Suprapubic skin (tissue), 4 donors: ENCODE data around the gene KCNJ18. TPM values are rescaled to one million over a fixed set of nuclear protein-coding genes. Genes with fewer than 3 reads are reported as not detected.
A peak's percentile ranks its signal among the peaks of the same experiment; 100 is the strongest.
"Not testable (repeated sequence)": the region's sequence is repeated elsewhere in the genome, so short reads cannot be mapped to it uniquely, and the experiment has no call there.

Source experiments
- DNase-seq, 2 donors: peaks; one replicate each; pipeline ENCODE4 v3.0.0-alpha.2; 2019; ENCODE audit warnings: low spot score in 2 of 2
- H3K27ac ChIP-seq: fragments of 200-600 bp; sonication (generic); one replicate; pipeline ENCODE4 v1.5.1; 2019
- H3K27me3 ChIP-seq: fragments of 200-600 bp; sonication (generic); one replicate; pipeline ENCODE4 v1.5.1; 2019
- H3K36me3 ChIP-seq: fragments of 200-600 bp; sonication (generic); one replicate; pipeline ENCODE4 v1.5.1; 2019
- H3K4me1 ChIP-seq: fragments of 200-600 bp; sonication (generic); one replicate; pipeline ENCODE4 v1.5.1; 2019
- H3K4me3 ChIP-seq: fragments of 200-600 bp; sonication (generic); one replicate; pipeline ENCODE4 v1.5.1; 2019; ENCODE audit warnings: mild to moderate bottlenecking
- H3K9me3 ChIP-seq: fragments of 200-600 bp; sonication (generic); one replicate; pipeline ENCODE4 v1.5.1; 2019
- EP300 ChIP-seq: sonication (generic); formaldehyde crosslinking; IDR thresholded peaks from one replicate; pipeline ENCODE4 v1.6.1; 2017; ENCODE audit warnings: antibody characterized with exemption
- POLR2A ChIP-seq, 2 donors: fragments of 450-650 bp; IDR thresholded peaks; one replicate each; pipeline ENCODE4 v1.6.1; 2017; ENCODE audit warnings: antibody characterized with exemption in 2 of 2, mild to moderate bottlenecking in 2 of 2, moderate library complexity in 2 of 2
- POLR2AphosphoS5 ChIP-seq, 3 donors: sonication (generic); formaldehyde crosslinking; IDR thresholded peaks; one replicate each; pipeline ENCODE4 v1.6.1; 2017; ENCODE audit warnings: antibody characterized with exemption in 3 of 3
- WGBS: methylation state at CpG from one replicate; pipeline ENCODE4 v1.1.5; 2018; 5-methylcytosine and 5-hydroxymethylcytosine counted together
- total RNA-seq, 4 donors: library from RNA; depleted of rRNA; stranded (reverse); fragments of >200 nt; gene quantifications; one replicate each; pipeline ENCODE4 v1.1.0, GENCODE V29; 2016
- TF ChIP-seq, protein P1 (sequence below), 2 donors: fragments of 200-600 bp in 1 of 2; fragments of 450-650 bp in 1 of 2; sonication (generic) in 1 of 2; IDR thresholded peaks; one replicate each; pipeline ENCODE4 v1.5.1; 2016 to 2019; ENCODE audit warnings: antibody characterized with exemption in 2 of 2, mild to moderate bottlenecking in 1 of 2, moderate library complexity in 1 of 2

The KCNJ18 gene
- total RNA-seq, 4 donors from 2014 or later, result 2.3 to 32.9 (median 19.3) TPM

DNA sequence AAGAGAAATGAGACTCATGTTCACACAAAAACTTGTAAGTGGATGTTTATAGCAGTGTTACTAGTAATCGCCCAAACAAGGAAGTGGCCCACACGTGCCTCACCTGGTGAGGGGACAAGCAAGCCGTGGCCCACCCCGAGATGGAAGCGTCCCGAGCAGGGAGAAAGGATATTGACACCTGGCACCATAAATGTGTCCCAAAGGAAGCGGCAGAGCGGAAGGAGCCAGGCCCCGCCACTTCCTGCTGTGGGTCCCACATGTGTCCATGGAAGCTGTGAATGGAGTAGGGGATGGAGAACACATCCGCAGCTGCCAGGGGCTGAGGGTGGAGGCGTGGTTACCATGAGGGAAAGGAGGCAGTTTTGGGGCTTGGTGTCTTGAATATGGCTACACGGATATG lies 18.9 kb downstream of the KCNJ18 start:
- TF ChIP-seq EP300, result no peak
- no peak for TF ChIP-seq POLR2A (IDR thresholded peaks at IDR 0.05)
- TF ChIP-seq, protein P1, sequence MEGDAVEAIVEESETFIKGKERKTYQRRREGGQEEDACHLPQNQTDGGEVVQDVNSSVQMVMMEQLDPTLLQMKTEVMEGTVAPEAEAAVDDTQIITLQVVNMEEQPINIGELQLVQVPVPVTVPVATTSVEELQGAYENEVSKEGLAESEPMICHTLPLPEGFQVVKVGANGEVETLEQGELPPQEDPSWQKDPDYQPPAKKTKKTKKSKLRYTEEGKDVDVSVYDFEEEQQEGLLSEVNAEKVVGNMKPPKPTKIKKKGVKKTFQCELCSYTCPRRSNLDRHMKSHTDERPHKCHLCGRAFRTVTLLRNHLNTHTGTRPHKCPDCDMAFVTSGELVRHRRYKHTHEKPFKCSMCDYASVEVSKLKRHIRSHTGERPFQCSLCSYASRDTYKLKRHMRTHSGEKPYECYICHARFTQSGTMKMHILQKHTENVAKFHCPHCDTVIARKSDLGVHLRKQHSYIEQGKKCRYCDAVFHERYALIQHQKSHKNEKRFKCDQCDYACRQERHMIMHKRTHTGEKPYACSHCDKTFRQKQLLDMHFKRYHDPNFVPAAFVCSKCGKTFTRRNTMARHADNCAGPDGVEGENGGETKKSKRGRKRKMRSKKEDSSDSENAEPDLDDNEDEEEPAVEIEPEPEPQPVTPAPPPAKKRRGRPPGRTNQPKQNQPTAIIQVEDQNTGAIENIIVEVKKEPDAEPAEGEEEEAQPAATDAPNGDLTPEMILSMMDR (IDR thresholded peaks at IDR 0.05), result no peak
- no peak for TF ChIP-seq POLR2AphosphoS5 (IDR thresholded peaks at IDR 0.05)
- no peaks in the 10 kb centered on the region for H3K27me3 ChIP-seq
- H3K27ac ChIP-seq, result no peak overlapping the region
- no peaks in the 10 kb centered on the region for H3K4me1 ChIP-seq
- peak in 1 of 2 donors; percentile 46 for DNase-seq
- WGBS, result 74% methylated on average over 12 of the region's 12 CpGs
- H3K9me3 ChIP-seq, result no peaks in the 10 kb centered on the region
- no peak overlapping the region for H3K4me3 ChIP-seq
- H3K36me3 ChIP-seq, result no peaks in the 10 kb centered on the region

DNA sequence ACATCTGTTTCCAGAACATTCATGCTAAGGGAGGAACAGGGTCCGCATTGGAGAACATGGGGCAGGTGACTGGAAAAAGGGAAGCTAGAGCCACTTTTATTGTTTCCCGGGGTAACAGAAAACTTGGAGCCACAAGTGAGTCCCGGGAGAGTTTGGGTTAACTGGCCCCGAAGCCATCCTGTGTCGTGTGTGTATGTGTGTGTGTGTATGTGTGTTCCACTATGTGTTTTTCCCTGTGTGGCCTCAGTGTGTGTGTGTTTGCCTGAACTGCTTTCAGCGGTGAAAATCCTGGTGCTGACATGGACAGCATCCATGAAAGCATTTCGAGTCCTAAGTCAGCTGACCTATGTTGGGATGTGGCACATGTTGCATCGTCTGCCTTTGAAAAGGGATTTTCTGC lies 20.7 kb downstream of the KCNJ18 start:
- not testable (repeated sequence) for H3K36me3 ChIP-seq, H3K4me3 ChIP-seq, DNase-seq, H3K27me3 ChIP-seq, H3K4me1 ChIP-seq, H3K27ac ChIP-seq, H3K9me3 ChIP-seq
- WGBS, result 67% methylated on average over 8 of the region's 8 CpGs

DNA sequence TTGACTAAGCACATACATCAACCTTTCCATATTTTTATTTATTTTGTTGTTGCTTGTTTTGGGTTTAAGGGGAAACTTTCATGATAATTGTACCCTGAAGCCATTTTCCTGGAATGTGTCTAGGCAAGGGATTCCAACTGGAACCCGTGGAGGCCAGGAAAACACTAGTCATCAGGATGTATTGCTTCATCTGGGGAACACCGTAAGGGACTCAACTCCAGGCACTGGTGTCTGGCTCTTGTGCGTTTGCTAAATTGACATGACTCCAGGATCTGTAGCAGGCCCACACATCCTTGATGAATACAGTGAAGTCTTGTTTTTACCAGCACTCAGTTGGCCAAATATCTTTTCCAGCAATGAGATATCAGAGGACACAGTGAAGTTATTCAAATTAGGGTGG lies 21.3 kb downstream of the KCNJ18 start:
- 15% methylated on average over 1 of the region's 3 CpGs for WGBS
- not testable (repeated sequence) for H3K4me1 ChIP-seq, H3K27ac ChIP-seq, H3K36me3 ChIP-seq, H3K9me3 ChIP-seq, H3K4me3 ChIP-seq, H3K27me3 ChIP-seq, DNase-seq

DNA sequence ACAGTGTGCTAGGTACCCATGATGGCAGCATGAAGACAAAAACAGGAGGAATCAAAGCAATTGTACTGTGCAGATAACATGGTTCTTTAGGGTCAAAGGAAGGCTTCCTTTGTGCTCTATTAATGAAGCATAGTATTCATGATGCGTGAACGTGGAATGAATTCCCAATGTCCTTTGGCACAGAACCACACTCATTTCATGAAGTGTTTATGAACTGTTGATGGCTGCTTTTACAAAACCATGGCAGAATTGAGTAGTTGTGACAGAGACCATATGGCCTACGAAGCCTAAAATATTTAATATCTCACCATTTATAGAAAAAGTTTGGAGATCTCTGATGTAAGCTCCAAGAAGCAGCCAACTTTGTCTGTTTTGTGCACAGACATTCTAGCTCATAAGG lies 22.4 kb downstream of the KCNJ18 start:
- not testable (repeated sequence) for H3K4me1 ChIP-seq, H3K27me3 ChIP-seq, H3K4me3 ChIP-seq, H3K9me3 ChIP-seq, H3K36me3 ChIP-seq, H3K27ac ChIP-seq, DNase-seq
- WGBS, result 76% methylated on average over 3 of the region's 3 CpGs

DNA sequence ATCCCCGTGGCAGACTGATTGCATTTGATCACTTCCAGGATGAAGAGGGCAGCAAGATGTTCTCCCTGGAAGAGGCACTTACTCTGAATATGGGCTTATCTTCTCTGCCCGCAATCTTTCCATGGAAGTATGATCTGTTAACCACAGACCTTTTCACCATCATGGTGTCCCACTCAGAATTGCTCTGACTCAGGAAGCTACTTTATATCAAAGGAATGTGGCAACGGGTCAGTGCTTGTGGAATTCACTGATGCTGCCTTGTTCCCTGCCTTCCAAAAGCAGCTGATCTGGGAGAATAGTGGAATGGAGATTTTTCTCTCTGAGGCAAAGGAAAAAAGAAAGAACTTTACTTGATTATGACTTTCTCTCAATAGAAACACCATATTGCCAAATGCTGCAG lies 23.6 kb downstream of the KCNJ18 start:
- H3K9me3 ChIP-seq, H3K4me3 ChIP-seq, H3K4me1 ChIP-seq, H3K27ac ChIP-seq, H3K36me3 ChIP-seq, H3K27me3 ChIP-seq, DNase-seq: not testable (repeated sequence)
- WGBS, result 76% methylated on average over 3 of the region's 3 CpGs

DNA sequence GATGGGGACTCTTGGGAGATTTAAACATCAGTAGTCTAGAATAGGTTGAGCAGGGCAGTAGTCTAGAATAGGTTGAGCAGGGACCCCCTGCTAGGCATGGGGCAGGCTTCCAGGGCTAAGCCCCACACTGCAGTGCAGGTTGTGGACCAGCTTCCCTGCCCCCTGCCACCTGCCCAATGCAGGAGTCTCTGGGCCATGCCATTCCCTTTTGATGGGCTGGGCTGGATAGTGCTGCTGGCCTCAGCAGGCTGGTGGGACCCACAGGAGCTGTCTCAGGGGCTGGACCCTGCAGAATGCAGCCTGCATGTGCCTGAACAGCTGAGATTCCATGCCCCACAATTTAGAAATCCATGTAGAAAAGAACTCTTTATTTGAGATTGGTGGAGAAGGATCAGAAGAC lies 26.6 kb downstream of the KCNJ18 start:
- not testable (repeated sequence) for H3K27me3 ChIP-seq, DNase-seq, H3K9me3 ChIP-seq, H3K27ac ChIP-seq, H3K4me1 ChIP-seq, H3K4me3 ChIP-seq, H3K36me3 ChIP-seq

DNA sequence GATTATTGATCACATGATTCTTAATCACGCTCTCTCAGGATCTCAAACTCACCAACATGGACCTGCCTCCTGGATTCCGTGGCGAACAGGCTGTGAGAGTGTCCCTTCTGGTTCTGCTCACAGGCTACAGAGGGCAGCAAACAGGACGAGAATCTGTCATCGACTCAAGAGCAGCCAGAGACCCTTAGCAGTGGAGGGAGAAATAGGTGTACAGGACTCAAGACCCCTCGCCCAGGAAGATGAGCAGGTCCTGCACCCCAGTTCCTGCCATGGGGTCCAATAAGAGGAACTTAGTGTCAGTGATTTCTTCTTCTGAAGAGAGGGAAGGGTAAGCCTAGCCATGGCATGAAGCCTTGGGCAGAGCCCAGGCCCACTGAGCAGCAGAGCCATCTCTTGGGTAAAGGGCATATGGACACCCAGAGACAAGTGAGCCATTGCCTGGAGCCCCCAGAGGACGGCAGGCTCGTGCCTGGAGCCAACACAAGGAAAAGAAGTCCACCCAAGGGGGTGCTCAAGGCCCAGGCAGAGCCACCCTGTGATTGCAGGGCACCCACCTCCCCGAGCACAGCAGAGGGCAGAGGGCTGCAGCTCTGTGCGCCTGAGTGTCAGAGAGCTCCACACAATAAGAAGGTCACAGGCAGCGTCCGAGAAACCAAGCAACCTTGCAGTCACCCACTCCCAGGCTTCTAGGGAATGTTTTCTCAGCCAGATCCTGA lies 27.3 kb downstream of the KCNJ18 start:
- not testable (repeated sequence) for DNase-seq, H3K27me3 ChIP-seq, H3K36me3 ChIP-seq, H3K9me3 ChIP-seq, H3K4me3 ChIP-seq, H3K4me1 ChIP-seq, H3K27ac ChIP-seq
- 67% methylated on average over 10 of the region's 12 CpGs for WGBS

DNA sequence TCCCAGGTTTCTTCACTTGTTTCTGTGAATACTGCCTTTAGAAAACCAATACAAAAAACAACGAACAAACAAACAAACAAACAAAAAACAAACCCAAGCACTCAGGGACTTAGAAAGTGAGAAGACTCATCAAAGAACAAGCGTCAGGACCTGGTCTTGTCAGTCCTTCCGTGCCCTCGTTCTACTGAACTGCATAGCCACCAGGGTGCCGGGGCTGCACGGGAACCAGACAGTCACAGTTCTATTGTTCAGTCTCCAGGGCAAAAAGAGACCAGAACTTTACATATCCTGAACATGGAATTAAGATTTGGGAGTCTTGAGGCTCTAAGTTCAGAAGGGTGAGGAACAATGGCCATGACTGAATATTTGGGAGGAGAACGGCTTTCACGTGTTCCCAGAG lies 28.2 kb downstream of the KCNJ18 start:
- H3K27ac ChIP-seq, DNase-seq, H3K4me1 ChIP-seq, H3K9me3 ChIP-seq, H3K36me3 ChIP-seq, H3K27me3 ChIP-seq, H3K4me3 ChIP-seq: not testable (repeated sequence)
- WGBS, result 84% methylated on average over 8 of the region's 8 CpGs

DNA sequence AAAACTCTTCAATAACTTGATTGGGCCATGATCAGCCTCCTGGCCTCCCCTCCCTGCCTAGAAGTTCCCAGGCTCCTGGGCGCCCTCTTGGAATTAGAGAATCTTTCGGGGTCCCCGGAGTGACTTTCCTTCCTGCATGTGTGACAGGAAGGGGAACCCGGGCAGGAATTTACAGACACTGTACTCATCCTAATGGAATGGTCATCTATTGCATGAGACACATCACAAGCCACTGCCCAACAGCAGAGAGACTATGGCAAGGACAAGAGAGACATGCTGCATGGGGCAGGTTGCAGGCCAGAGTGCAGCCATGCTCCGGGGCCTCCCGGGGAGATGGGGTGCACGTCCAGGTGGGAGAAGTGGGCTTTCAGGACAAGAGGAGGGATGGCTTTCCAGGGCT lies 29.9 kb downstream of the KCNJ18 start:
- not testable (repeated sequence) for H3K36me3 ChIP-seq

DNA sequence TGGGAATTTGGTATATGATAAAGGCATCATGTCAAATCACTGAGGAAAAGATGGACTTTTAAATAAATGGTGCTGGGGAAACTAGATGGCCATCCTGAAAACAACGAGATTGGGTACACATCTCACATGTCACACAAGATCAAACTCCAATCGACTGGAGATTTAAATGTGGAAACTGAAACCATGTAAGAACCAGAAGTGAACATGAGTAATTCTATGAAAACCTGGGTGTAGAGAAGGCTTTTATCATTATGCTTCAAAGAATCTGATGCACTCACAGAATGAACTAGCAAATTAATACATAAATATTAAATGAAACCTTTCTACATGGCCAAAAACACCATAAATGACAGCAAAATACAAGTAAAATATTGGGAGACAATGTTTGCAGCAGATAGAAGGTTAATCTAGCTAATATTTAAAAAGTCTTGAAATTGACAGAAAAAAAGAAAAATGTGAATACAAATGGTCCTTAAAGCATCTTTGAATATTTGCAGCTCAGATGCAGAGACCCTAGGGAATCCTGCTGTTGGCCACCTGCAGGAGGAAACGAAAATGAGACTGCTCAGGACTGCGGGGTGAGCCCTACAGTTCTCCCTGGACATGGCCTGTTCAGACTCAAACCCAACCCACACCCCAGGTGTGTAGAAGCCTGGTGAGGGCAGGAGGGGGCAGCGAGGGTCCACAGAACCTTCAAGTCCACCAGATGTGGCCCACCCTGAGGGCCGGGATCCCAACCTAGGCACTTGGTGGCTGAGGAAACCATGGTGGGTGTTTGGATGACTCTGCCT lies 32.1 kb downstream of the KCNJ18 start:
- DNase-seq, H3K4me3 ChIP-seq, H3K27me3 ChIP-seq, H3K27ac ChIP-seq, H3K4me1 ChIP-seq, H3K36me3 ChIP-seq, H3K9me3 ChIP-seq: not testable (repeated sequence)
- 67% methylated on average over 4 of the region's 6 CpGs for WGBS

More for the DNA sequence above, 29.9 kb downstream of the KCNJ18 start:
- DNase-seq, H3K4me3 ChIP-seq, H3K27ac ChIP-seq, H3K9me3 ChIP-seq, H3K27me3 ChIP-seq, H3K4me1 ChIP-seq: not testable (repeated sequence)
- 80% methylated on average over 1 of the region's 7 CpGs for WGBS

DNA sequence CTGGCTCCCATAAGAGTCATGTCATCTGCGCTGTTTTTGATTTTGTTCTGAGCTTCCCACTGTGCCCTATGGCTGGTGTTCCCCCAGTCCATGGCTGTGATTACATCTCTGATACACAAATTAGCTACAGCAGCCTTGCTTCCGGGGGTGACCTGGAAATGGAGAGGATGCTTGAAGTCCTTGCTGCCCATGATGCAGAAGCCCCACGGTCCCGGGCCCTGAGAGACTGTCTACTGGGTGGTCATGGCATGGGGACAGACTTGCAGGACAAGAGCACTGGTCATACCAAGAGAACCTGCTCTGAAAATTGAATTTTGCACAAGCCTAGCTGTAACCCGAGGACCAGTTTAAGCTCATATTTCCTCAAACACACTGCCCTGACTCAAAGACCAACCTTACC lies 38.8 kb downstream of the KCNJ18 start:
- WGBS, result 80% methylated on average over 5 of the region's 5 CpGs
- not testable (repeated sequence) for H3K27ac ChIP-seq, H3K9me3 ChIP-seq, H3K27me3 ChIP-seq, DNase-seq, H3K4me3 ChIP-seq, H3K36me3 ChIP-seq, H3K4me1 ChIP-seq

DNA sequence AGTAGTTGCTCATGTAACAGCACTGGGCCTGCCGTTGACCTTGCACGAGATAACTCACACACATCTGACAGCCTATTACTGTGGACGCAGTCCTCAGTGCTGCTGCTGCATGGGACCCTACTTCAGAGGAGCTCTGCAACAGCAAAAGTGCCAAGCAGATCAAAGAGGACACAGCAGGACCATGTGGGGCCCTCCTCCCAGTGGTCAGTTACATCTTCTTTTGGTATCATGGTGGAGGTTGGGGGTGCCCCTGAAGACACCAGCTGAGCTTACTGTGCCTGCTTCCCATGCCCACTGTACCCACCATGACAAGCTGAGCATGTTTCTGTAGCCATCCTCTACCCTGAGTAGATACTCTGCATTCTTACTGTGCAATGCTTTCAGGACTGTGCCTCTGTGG lies 41.6 kb downstream of the KCNJ18 start:
- 90% methylated on average over 3 of the region's 3 CpGs for WGBS

DNA sequence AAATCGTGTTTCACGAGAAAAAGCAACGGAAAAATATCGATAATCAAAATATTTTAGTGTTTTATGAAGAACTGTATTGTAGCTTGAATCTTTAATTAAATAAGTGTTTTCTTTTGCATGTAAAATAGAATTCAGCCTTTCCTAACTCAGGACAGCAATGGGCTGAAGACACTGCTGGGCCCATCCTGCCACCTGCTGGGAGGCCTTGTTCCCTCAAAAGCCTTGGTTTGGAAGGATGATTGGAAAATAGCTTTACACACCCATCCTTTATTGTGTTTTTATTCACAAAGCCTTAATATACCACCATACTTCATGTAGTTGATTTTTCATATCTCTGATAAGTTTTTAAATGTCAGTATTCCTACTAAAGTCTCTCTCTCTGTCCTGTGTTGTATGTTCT lies 43.5 kb downstream of the KCNJ18 start:
- not testable (repeated sequence) for H3K9me3 ChIP-seq, DNase-seq, H3K27ac ChIP-seq, H3K4me3 ChIP-seq, H3K36me3 ChIP-seq, H3K4me1 ChIP-seq, H3K27me3 ChIP-seq
- WGBS, result 91% methylated on average over 4 of the region's 4 CpGs

More for the DNA sequence above, 41.6 kb downstream of the KCNJ18 start:
- not testable (repeated sequence) for H3K27ac ChIP-seq, H3K36me3 ChIP-seq, DNase-seq, H3K27me3 ChIP-seq, H3K4me1 ChIP-seq, H3K9me3 ChIP-seq, H3K4me3 ChIP-seq
